HEK293 (cell line): ENCODE data around the gene BICC1.
A peak's percentile ranks its signal among the peaks of the same experiment; 100 is the strongest.
"Not testable (repeated sequence)": the region's sequence is repeated elsewhere in the genome, so short reads cannot be mapped to it uniquely, and the experiment has no call there.

ENCODE experiments used
- CTCF ChIA-PET: fragments of 350-600 bp; formaldehyde crosslinking; extraction: SDS; loops from one replicate; lab custom pipeline; 2021; ENCODE audit warnings: antibody characterized with exemption; lab: Yijun Ruan, JAX
- POLR2A ChIA-PET: fragments of 300-600 bp; formaldehyde crosslinking; extraction: SDS; loops from one replicate; lab custom pipeline; 2020; ENCODE audit warnings: antibody characterized with exemption, inconsistent platforms; lab: Yijun Ruan, JAX
- H3K27ac ChIP-seq: fragments of 200-500 bp; sonication (Bioruptor generic); 2 replicates; pipeline ENCODE4 v1.5.1; 2014; ENCODE audit warnings: low read depth, low read length, control low read depth, inconsistent platforms; ENCODE audit errors: extremely low read depth
- H3K36me3 ChIP-seq, 2 experiments: fragments of 200-500 bp in 1 of 2; sonication (Bioruptor generic) in 1 of 2; 1 replicate in 1 of 2; 2 replicates in 1 of 2; pipeline ENCODE4 v1.5.1; 2014 to 2017; ENCODE audit warnings: inconsistent platforms in 2 of 2, low read length in 2 of 2; ENCODE audit not compliant: control insufficient read depth in 2 of 2, insufficient read depth in 1 of 2
- H3K4me1 ChIP-seq: fragments of 200-500 bp; sonication (Bioruptor generic); 2 replicates; pipeline ENCODE4 v1.5.1; 2014; ENCODE audit warnings: mild to moderate bottlenecking, low read length, inconsistent platforms; ENCODE audit not compliant: control insufficient read depth, insufficient read depth
- H3K4me3 ChIP-seq: 2 replicates; pipeline ENCODE4 v1.5.1; 2011; ENCODE audit warnings: low read depth, mild to moderate bottlenecking, control low read depth, low read length, moderate library complexity
- H3K9me3 ChIP-seq: fragments of 200-500 bp; sonication (Bioruptor generic); 2 replicates; pipeline ENCODE4 v1.5.1; 2014; ENCODE audit warnings: low read depth, low read length, inconsistent platforms; ENCODE audit not compliant: control insufficient read depth, insufficient read depth
- GLI2 ChIP-seq: fragments of 450-650 bp; formaldehyde crosslinking; IDR thresholded peaks from 2 replicates; pipeline ENCODE4; 2017; ENCODE audit warnings: missing biosample characterization, missing genetic modification characterization, low read depth, borderline replicate concordance
- PRDM10 ChIP-seq: fragments of 450-650 bp; formaldehyde crosslinking; IDR thresholded peaks from 2 replicates; pipeline ENCODE4 v1.5.1; 2016; ENCODE audit warnings: missing biosample characterization, missing genetic modification characterization
- SCRT2 ChIP-seq: fragments of 450-650 bp; formaldehyde crosslinking; IDR thresholded peaks from 2 replicates; pipeline ENCODE4 v1.5.1; 2016; ENCODE audit warnings: missing biosample characterization, missing genetic modification characterization
- ZBTB44 ChIP-seq: fragments of 450-650 bp; IDR thresholded peaks from 2 replicates; pipeline ENCODE4 v1.5.1; 2018; ENCODE audit warnings: missing biosample characterization, mild to moderate bottlenecking, missing genetic modification characterization
- ZBTB6 ChIP-seq: fragments of 450-650 bp; formaldehyde crosslinking; IDR thresholded peaks from 2 replicates; pipeline ENCODE4 v1.5.1; 2017; ENCODE audit warnings: missing biosample characterization, missing genetic modification characterization
- ZFP41 ChIP-seq: fragments of 450-650 bp; formaldehyde crosslinking; IDR thresholded peaks from 2 replicates; pipeline ENCODE4 v1.5.1; 2016; ENCODE audit warnings: missing biosample characterization, missing genetic modification characterization, borderline replicate concordance
- ZNF146 ChIP-seq: fragments of 450-650 bp; formaldehyde crosslinking; IDR thresholded peaks from 2 replicates; pipeline ENCODE4 v1.5.1; 2016; ENCODE audit warnings: missing biosample characterization, missing genetic modification characterization
- ZNF148 ChIP-seq: fragments of 450-650 bp; formaldehyde crosslinking; IDR thresholded peaks from 2 replicates; pipeline ENCODE4 v1.5.0; 2017; ENCODE audit warnings: missing biosample characterization, missing genetic modification characterization, borderline replicate concordance
- ZNF221 ChIP-seq: fragments of 450-650 bp; formaldehyde crosslinking; IDR thresholded peaks from 2 replicates; pipeline ENCODE4 v1.5.1; 2017; ENCODE audit warnings: missing biosample characterization, missing genetic modification characterization, borderline replicate concordance
- ZNF223 ChIP-seq: fragments of 450-650 bp; formaldehyde crosslinking; IDR thresholded peaks from 2 replicates; pipeline ENCODE4 v1.5.1; 2016; ENCODE audit warnings: missing biosample characterization, missing genetic modification characterization
- ZNF596 ChIP-seq: fragments of 450-650 bp; IDR thresholded peaks from 2 replicates; pipeline ENCODE4 v1.5.0; 2018; ENCODE audit warnings: missing biosample characterization, mild to moderate bottlenecking, missing genetic modification characterization, moderate library complexity
- ZNF776 ChIP-seq: fragments of 450-650 bp; formaldehyde crosslinking; IDR thresholded peaks from 2 replicates; pipeline ENCODE4 v1.5.0; 2017; ENCODE audit warnings: missing biosample characterization, missing genetic modification characterization, borderline replicate concordance
- ZNF777 ChIP-seq: fragments of 450-650 bp; formaldehyde crosslinking; IDR thresholded peaks from 2 replicates; pipeline ENCODE4 v1.5.1; 2017; ENCODE audit warnings: missing biosample characterization, missing genetic modification characterization, borderline replicate concordance

The BICC1 gene

GRCh38 chr10:58857251-58857805 is 344.7 kb downstream of the BICC1 start (continued):
- TF ChIP-seq SCRT2 (tag by site-specific recombination) (no peak), PRDM10 (tag by site-specific recombination) (no peak), ZBTB44 (no peak)

GRCh38 chr10:58858123-58858522 is 345.5 kb downstream of the BICC1 start:
- H3K4me3 ChIP-seq, H3K9me3 ChIP-seq, POLR2A ChIA-PET, H3K36me3 ChIP-seq, H3K4me1 ChIP-seq, H3K27ac ChIP-seq: not testable (repeated sequence)
- TF ChIP-seq SCRT2 (tag by site-specific recombination) = peak; percentile 13; the same call in 1 of the 2 replicates
- TF ChIP-seq ZNF146 (tag by site-specific recombination) = peak; percentile 64
- CTCF ChIA-PET = interaction anchor here (0.7 kb wide), 1 partner anchor 107 kb away, joined by 6 read pairs; no protein-coding TSS in a partner anchor

GRCh38 chr10:58859526-58859925 is 346.9 kb downstream of the BICC1 start:
- POLR2A ChIA-PET = no interaction called here
- H3K27ac ChIP-seq = no peak overlapping the region
- no peak overlapping the region for H3K4me3 ChIP-seq
- CTCF ChIA-PET = no interaction called here
- H3K4me1 ChIP-seq = no peaks in the 10 kb centered on the region
- no peak for TF ChIP-seq GLI2
- TF ChIP-seq ZNF776 (tag by site-specific recombination) = no peak
- TF ChIP-seq ZNF221 = no peak
- TF ChIP-seq ZNF148 = no peak
- no peak for TF ChIP-seq ZNF223 (tag by site-specific recombination)
- TF ChIP-seq ZNF777 (tag by site-specific recombination) = no peak
- no peak for TF ChIP-seq ZNF596 (tag by site-specific recombination)
- no peak for TF ChIP-seq PRDM10 (tag by site-specific recombination)
- no peak for TF ChIP-seq ZBTB6
- TF ChIP-seq SCRT2 (tag by site-specific recombination) = no peak
- no peak for TF ChIP-seq ZFP41 (tag by site-specific recombination)
- no peaks in the 10 kb centered on the region for H3K9me3 ChIP-seq
- no peaks in the 10 kb centered on the region for H3K36me3 ChIP-seq
